Skeletal muscle tissue (tissue), 4 donors: ENCODE data around the gene MLLT11. TPM values are rescaled to one million over a fixed set of nuclear protein-coding genes. Genes with fewer than 3 reads are reported as not detected.

Source experiments
- H3K27ac ChIP-seq: one replicate; pipeline ENCODE4 v1.7.0; 2013; ENCODE audit warnings: mild to moderate bottlenecking, low read depth, low read length, inconsistent platforms
- H3K27me3 ChIP-seq, 3 donors: one replicate each; pipeline ENCODE4 v1.7.0; 2013; ENCODE audit warnings: low read length in 3 of 3; ENCODE audit not compliant: control insufficient read depth in 3 of 3, insufficient read depth in 3 of 3
- H3K36me3 ChIP-seq, 3 donors: one replicate each; pipeline ENCODE4 v1.7.0; 2013; ENCODE audit warnings: low read length in 3 of 3; ENCODE audit not compliant: control insufficient read depth in 3 of 3, insufficient read depth in 3 of 3
- H3K4me1 ChIP-seq, 3 donors: one replicate each; pipeline ENCODE4 v1.7.0; 2013; ENCODE audit warnings: low read length in 3 of 3, mild to moderate bottlenecking in 3 of 3; ENCODE audit not compliant: control insufficient read depth in 3 of 3, insufficient read depth in 3 of 3
- H3K4me3 ChIP-seq, 3 donors: one replicate each; pipeline ENCODE4 v1.7.0; 2013; ENCODE audit warnings: low read length in 3 of 3
- H3K9ac ChIP-seq, 3 donors: one replicate each; pipeline ENCODE4 v1.7.0; 2013; ENCODE audit warnings: low read length in 3 of 3, mild to moderate bottlenecking in 3 of 3, moderate library complexity in 2 of 3, low read depth in 1 of 3
- H3K9me3 ChIP-seq, 3 donors: one replicate each; pipeline ENCODE4 v1.7.0; 2013; ENCODE audit warnings: low read length in 3 of 3; ENCODE audit not compliant: control insufficient read depth in 3 of 3
- total RNA-seq: library from RNA; depleted of rRNA; stranded (reverse); fragments of >200 nt; gene quantifications from one replicate; pipeline ENCODE4 v1.2.3, GENCODE V29; 2014
- donor health status: Osteomylitis.

The MLLT11 gene, protein sequence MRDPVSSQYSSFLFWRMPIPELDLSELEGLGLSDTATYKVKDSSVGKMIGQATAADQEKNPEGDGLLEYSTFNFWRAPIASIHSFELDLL
- total RNA-seq: 2.1 TPM

DNA sequence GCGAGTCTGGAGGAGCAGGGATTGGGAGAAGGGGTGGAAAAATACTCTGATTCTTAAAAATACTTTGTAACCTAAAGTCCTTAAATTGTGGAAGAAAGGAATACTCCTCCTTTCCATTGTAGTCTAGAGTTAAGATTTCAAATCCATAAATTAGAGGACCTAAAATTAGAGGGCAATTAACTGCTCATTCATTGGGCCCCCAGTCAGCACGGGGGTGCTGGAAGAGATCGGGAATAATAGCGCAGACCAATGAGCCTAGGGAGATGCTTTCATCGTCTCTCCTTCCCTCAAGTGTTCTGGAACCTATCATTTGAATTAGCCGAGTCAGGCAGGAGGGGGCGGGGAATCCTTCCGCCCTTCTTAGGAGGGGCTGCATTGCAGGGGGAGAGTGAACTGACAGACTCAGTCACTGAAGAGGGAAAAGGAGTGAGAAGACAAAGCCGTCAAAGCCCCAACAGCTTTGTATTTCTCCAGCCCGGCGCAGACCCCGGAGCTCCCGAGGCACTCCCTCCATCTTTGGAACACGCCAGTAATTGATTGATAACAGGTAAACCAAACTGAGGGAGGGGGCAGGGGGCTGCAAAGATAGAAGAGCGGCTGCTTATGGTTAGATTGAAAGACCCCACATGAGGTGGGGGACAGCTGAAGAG lies at the start of gene MLLT11:
MLLT11 (plus strand) TSS at position 391 of the 650 bp plus-strand sequence. CDS start 6,828 bp downstream, outside the sequence.
- peak within 1 kb of the TSS; percentile 93 for H3K27ac ChIP-seq
- H3K4me3 ChIP-seq: peak within 1 kb of the TSS; percentile 93 to 98 (median 94)
- H3K9me3 ChIP-seq: no peaks in the 10 kb centered on the region
- peaks cover 7 to 20% (median 10%) of the 10 kb centered on the region in 3 donors for H3K36me3 ChIP-seq
- peaks cover 29 to 42% (median 41%) of the 10 kb centered on the region in 3 donors for H3K4me1 ChIP-seq
- peak within 1 kb of the TSS; percentile 90 to 96 (median 90) for H3K9ac ChIP-seq
- H3K27me3 ChIP-seq: no peaks in the 10 kb centered on the region

DNA sequence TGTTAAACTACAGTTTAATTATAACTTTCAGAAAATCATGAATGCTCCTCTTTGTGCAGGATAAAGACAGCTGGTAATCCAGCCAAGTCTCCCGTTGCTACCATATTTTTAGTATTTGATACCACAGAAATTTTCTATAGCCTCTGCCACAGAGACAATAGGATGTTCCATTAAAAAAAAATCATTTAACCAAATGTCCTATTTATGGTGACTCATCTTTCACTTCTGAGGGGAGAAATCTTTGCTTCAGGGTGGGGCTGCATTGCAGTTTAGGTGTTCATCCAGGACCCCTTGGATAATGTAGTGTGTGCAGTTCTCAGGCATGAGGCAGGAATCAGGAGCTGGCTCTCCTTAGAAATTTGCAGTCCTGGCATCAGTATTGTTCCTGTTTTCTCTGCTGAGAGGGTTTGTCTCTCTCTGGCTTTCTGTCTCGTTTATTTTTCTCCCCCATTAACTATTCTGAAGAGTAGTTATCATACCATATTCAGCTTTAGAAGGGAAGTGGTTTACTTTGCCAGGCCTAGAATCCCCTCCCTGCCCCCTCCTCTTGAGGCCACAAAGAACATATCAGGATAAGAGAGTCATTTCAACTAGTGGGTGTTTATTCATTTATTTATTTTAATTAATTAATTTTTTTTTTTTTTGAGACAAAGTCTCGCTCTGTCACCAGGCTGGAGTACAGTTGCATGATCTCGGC lies 48.9 kb upstream of the MLLT11 start:
- Histone ChIP-seq H3K9me3 (no peaks in the 10 kb centered on the region), H3K27me3 (no peaks in the 10 kb centered on the region), H3K27ac (no peak overlapping the region), H3K4me3 (no peak overlapping the region), H3K9ac (no peak overlapping the region), H3K4me1 (peaks cover 23 to 35% (median 26%) of the 10 kb centered on the region in 3 donors), H3K36me3 (peaks cover 0 to 4% (median 3%) of the 10 kb centered on the region in 3 donors)

DNA sequence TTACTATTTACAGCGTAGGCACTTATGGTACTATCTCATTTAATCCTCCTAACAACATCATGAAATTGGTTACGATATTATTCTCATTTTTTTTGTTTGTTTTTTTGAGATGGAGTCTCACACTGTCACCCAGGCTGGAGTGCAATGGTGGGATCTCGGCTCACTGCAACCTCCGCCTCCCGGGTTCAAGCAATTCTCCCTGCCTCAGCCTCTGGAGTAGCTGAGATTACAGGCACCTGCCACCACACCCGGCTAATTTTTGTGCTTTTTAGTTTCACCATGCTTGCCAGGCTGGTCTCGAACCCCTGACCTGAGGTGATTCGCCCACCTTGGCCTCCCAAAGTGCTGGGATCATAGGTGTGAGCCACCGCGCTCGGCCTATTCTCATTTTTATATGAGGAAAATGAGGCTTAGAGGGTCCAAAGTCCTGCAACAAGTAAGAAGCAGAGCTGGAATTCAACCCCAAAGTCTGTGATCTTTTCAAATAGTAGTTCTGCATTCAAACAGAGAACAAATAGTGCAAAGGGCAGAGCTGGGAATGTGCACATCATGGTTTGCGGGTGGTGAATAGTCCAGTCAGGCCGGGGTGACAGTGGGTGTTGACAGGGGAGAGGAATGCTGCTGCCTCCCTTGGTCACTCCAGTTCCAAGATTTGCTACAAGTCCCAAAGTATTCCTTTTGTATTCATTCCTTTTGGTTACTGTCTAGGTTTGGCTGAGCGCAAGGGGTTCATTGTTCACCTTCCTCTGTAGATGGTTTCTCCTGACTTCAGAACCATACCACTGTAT lies 47.3 kb upstream of the MLLT11 start:
- Histone ChIP-seq H3K9me3 (no peaks in the 10 kb centered on the region), H3K4me3 (no peak overlapping the region), H3K4me1 (peaks cover 13 to 21% (median 16%) of the 10 kb centered on the region in 3 donors), H3K27ac (no peak overlapping the region), H3K9ac (no peak overlapping the region), H3K27me3 (no peaks in the 10 kb centered on the region), H3K36me3 (peaks cover 0 to 5% (median 3%) of the 10 kb centered on the region in 3 donors)

DNA sequence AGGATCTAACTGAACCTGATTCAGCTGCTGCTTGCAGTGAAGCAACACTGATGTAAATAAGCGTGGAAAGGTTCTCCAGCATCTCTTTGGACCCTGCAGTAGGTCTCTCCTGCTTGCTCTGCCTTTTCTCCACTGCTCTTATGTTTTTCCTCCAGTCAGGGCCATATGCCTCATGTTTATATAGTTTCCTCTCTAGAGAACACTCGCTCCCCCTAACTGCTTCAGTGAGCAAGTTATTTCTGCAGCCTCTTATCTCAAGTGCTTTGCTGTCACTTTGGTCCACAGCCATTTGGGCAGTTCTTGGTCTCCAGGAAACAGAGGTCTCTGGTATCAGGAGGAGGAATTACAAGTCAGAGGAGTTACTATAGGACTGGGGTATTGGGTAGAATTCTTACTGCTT lies 46.7 kb upstream of the MLLT11 start:
- Histone ChIP-seq H3K9me3 (no peaks in the 10 kb centered on the region), H3K27ac (no peak overlapping the region), H3K36me3 (peaks cover 4 to 10% (median 6%) of the 10 kb centered on the region in 3 donors), H3K4me3 (no peak overlapping the region), H3K27me3 (no peaks in the 10 kb centered on the region), H3K9ac (no peak overlapping the region), H3K4me1 (peaks cover 11 to 18% (median 13%) of the 10 kb centered on the region in 3 donors)

DNA sequence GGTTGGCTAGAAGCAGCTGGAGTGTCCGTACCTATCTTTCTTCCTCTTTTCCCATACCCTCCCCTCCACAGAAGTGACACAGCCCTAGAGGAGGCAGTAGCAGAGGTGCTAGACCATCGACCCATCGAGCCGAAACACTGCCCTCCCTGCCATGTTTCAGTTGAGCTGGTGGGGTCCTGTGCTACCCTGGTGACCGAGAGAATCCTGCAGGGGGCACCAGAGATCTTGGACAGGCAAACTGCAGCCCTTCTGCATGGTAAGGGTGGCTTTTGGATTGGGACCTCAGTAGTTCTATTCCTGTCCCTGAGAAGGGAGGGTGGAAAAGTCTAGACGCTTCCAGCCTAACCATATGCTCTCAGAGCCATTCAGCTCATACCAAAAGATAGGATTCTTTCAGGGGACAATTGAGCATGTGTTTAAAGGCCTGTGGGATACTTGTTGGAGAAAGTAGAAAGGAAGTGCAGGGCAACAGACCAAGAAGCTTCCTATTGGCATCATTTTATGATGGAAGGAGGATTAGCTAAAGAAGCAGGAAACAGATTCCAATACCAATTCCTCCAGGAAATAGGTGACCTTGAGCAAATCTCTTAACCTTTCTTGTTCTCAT lies 35.6 kb upstream of the MLLT11 start:
- peaks cover 10 to 24% (median 10%) of the 10 kb centered on the region in 3 donors for H3K4me1 ChIP-seq
- peak overlapping the region; percentile 44 for H3K27ac ChIP-seq
- no peak overlapping the region for H3K4me3 ChIP-seq
- no peaks in the 10 kb centered on the region for H3K27me3 ChIP-seq
- H3K9me3 ChIP-seq: no peaks in the 10 kb centered on the region
- H3K36me3 ChIP-seq: peaks cover 18 to 27% (median 26%) of the 10 kb centered on the region in 3 donors
- no peak overlapping the region for H3K9ac ChIP-seq

DNA sequence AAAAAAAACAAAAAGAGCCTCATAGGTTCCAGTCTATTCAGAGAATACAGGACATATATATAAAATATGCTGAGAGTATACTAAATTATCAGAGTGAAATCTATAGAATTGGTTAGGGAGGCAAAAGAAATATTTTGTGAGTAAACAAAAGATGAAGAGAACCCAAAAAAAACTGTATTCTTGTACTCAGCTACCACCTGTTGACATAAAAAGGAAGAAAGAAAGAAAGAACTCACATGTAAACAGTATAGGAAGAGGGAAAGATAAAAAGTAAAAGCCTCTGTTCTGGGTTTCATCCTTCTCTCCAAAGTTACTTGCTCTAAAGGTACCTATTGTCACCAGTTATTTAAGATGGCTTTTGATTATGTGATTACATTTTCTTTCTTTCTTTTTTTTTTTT lies 33.7 kb upstream of the MLLT11 start:
- peaks cover 10 to 24% (median 10%) of the 10 kb centered on the region in 3 donors for H3K4me1 ChIP-seq
- H3K27me3 ChIP-seq: no peaks in the 10 kb centered on the region
- H3K9me3 ChIP-seq: no peaks in the 10 kb centered on the region
- H3K4me3 ChIP-seq: no peak overlapping the region
- H3K27ac ChIP-seq: no peak overlapping the region
- H3K9ac ChIP-seq: no peak overlapping the region
- H3K36me3 ChIP-seq: peaks cover 25 to 33% (median 25%) of the 10 kb centered on the region in 3 donors

DNA sequence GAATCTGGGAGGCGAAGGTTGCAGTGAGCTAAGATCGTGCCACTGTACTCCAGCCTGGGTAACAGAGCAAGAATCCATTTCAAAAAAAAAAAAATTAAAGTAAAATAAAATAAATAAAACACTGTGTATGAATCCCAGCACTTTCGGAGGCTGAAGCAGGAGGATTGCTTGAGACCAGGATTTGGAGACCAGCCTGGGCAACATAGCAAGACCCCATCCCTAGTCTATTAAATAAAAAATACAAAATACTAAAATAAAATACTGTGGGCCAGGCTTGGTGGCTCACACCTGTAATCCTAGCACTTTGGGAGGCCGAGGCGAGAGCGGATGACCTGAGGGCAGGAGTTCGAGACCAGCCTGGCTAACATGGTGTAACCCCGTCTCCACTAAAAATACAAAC lies 28.0 kb upstream of the MLLT11 start:
- Histone ChIP-seq H3K36me3 (peaks cover 33 to 46% (median 34%) of the 10 kb centered on the region in 3 donors), H3K9ac (no peak overlapping the region), H3K9me3 (no peaks in the 10 kb centered on the region), H3K27ac (no peak overlapping the region), H3K4me3 (no peak overlapping the region), H3K27me3 (no peaks in the 10 kb centered on the region), H3K4me1 (peaks cover 0 to under 1% (median 0%) of the 10 kb centered on the region in 3 donors)

DNA sequence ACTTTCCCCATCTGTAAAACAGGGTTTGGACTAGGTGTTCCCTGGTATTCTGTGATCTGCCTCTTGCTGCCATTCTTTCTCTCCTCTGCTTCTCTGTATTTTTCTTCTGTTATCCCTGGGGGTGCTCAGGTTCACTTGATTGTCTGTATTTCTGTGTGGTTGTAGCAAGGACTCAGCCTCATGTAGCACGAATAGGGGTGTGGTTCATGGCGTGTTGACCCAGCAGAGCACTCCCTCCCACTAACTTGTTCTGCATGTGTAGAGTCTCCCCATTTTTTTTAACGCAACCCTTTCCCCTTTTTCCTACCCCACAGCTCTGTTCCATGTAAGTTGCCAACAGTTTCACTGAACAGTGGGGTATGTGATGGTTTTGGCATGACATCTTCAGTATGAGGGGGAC lies 25.0 kb upstream of the MLLT11 start:
- H3K27me3 ChIP-seq: no peaks in the 10 kb centered on the region
- H3K9ac ChIP-seq: no peak overlapping the region
- peaks cover 18 to 32% (median 25%) of the 10 kb centered on the region in 3 donors for H3K36me3 ChIP-seq
- no peak overlapping the region for H3K4me3 ChIP-seq
- no peak overlapping the region for H3K27ac ChIP-seq
- no peaks in the 10 kb centered on the region for H3K4me1 ChIP-seq
- H3K9me3 ChIP-seq: no peaks in the 10 kb centered on the region

DNA sequence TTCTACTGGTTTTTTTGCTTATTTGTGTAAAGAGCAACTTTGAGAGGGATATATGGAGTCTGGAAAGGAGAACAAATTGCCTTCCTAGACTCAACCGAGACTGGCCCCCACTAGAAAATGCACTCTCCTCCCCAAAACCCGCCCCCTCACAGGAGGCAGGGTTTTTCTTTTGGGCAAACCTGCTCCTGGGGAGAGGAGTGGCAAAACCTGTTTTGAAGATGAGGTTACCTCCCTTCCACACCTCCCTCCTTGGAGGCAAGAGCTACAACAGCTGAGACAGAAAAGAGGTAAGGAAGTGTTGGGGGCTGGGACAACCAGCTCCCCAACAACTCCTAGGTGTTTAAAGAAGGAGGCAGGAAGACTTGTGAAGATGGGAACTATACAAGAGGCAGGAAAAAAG lies 23.8 kb upstream of the MLLT11 start, which contains the start of gene BNIPL:
BNIPL (plus strand) TSS at position 231 of the 400 bp plus-strand sequence; CDS start at position 371, 140 bp downstream.
- Histone ChIP-seq H3K27me3 (no peaks in the 10 kb centered on the region), H3K9ac (no peak within 1 kb of the TSS), H3K4me3 (no peak within 1 kb of the TSS), H3K4me1 (no peaks in the 10 kb centered on the region), H3K27ac (no peak within 1 kb of the TSS), H3K9me3 (no peaks in the 10 kb centered on the region), H3K36me3 (peaks cover 14 to 24% (median 23%) of the 10 kb centered on the region in 3 donors)
